Measurements from ENCODE around the gene GPR45.

Gene GPR45

GRCh38 chr2:105278654-105279053, 37.1 kb downstream of the GPR45 start:
- TF ChIP-seq ZBTB7A (IDR thresholded peaks at IDR 0.05; ENCODE audit: low read depth) (no peak), CREB1 (IDR thresholded peaks at IDR 0.05; ENCODE audit: low read depth) (no peak), TCF12 (IDR thresholded peaks at IDR 0.05; ENCODE audit: low read depth) (no peak), TAF1 (IDR thresholded peaks at IDR 0.05; ENCODE audit: low read depth) (no peak), EP300 (IDR thresholded peaks at IDR 0.05; ENCODE audit: borderline replicate concordance) (no peak), CEBPB (IDR thresholded peaks at IDR 0.05) (no peak), YY1 (IDR thresholded peaks at IDR 0.05; ENCODE audit: low read depth) (no peak), EGR1 (IDR thresholded peaks at IDR 0.05) (no peak), FOXM1 (IDR thresholded peaks at IDR 0.05; ENCODE audit: borderline replicate concordance, low read depth) (no peak), RAD21 (IDR thresholded peaks at IDR 0.05; ENCODE audit: low read depth) (no peak), USF1 (IDR thresholded peaks at IDR 0.05) (no peak), REST (IDR thresholded peaks at IDR 0.05; ENCODE audit: low read depth) (no peak), TEAD4 (IDR thresholded peaks at IDR 0.05) (no peak), NFIC (IDR thresholded peaks at IDR 0.05) (no peak)
- TF ChIP-seq, protein P1, sequence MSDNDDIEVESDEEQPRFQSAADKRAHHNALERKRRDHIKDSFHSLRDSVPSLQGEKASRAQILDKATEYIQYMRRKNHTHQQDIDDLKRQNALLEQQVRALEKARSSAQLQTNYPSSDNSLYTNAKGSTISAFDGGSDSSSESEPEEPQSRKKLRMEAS (IDR thresholded peaks at IDR 0.05), result no peak

DNA sequence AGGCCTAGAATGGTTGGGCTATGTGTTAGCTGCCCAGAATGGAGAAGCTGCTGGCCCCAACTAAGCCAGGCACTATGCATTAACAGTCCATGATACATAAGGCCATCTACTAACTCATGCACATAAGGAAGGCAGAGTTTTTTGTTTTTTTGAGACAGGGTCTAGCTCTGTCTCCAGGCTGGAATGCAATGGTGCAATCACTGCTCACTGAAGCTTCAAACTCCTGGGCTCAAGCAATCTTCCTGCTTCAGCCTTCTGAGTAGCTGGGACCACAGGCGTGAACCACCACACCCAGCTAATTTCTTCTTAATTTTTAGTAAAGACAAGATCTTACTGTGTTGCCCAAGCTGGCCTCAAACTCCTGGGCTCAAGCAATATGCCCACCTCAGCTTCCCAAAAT, 37.6 kb downstream of the GPR45 start:
- TF ChIP-seq, protein P1 (IDR thresholded peaks at IDR 0.05), result no peak
- TF ChIP-seq REST (IDR thresholded peaks at IDR 0.05; ENCODE audit: low read depth) (no peak), NFIC (IDR thresholded peaks at IDR 0.05) (no peak), TCF12 (IDR thresholded peaks at IDR 0.05; ENCODE audit: low read depth) (no peak), CEBPB (IDR thresholded peaks at IDR 0.05) (no peak), EP300 (IDR thresholded peaks at IDR 0.05; ENCODE audit: borderline replicate concordance) (no peak), TEAD4 (IDR thresholded peaks at IDR 0.05) (no peak), EGR1 (IDR thresholded peaks at IDR 0.05) (no peak), FOXM1 (IDR thresholded peaks at IDR 0.05; ENCODE audit: borderline replicate concordance, low read depth) (no peak)

DNA sequence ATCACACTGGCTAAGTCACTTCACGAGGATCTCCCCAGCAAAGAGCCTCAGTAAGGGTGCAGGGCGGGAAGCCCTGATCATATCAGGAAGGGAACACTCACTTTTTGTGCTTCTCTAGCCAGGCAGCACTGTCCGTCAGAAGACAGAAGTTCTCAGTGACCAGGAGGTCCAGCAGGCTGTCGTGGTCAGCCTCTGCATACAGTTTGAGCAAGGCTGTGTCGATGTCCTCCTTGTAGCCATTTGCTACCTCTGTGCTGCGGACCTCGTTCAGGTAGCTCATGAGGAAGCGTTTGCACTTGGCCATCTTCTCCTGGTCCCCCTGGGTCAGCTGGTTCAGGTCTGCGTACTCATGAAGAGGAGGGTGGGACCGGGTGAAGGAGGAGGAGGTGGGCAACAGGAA, 38.7 kb downstream of the GPR45 start:
- TF ChIP-seq REST (IDR thresholded peaks at IDR 0.05; ENCODE audit: low read depth) (no peak), FOXM1 (IDR thresholded peaks at IDR 0.05; ENCODE audit: borderline replicate concordance, low read depth) (no peak), USF1 (IDR thresholded peaks at IDR 0.05) (no peak), TAF1 (IDR thresholded peaks at IDR 0.05; ENCODE audit: low read depth) (no peak), CREB1 (IDR thresholded peaks at IDR 0.05; ENCODE audit: low read depth) (no peak), TEAD4 (IDR thresholded peaks at IDR 0.05) (no peak), EP300 (IDR thresholded peaks at IDR 0.05; ENCODE audit: borderline replicate concordance) (no peak), ZBTB7A (IDR thresholded peaks at IDR 0.05; ENCODE audit: low read depth) (no peak), YY1 (IDR thresholded peaks at IDR 0.05; ENCODE audit: low read depth) (no peak), RAD21 (IDR thresholded peaks at IDR 0.05; ENCODE audit: low read depth) (no peak)
- TF ChIP-seq, protein P1 (IDR thresholded peaks at IDR 0.05), result no peak

- TF ChIP-seq RAD21 (IDR thresholded peaks at IDR 0.05; ENCODE audit: low read depth) (no peak), FOXM1 (IDR thresholded peaks at IDR 0.05; ENCODE audit: borderline replicate concordance, low read depth) (no peak)
These were observed 42.0 kb downstream of the GPR45 start for GRCh38 chr2:105283532-105283931.

DNA sequence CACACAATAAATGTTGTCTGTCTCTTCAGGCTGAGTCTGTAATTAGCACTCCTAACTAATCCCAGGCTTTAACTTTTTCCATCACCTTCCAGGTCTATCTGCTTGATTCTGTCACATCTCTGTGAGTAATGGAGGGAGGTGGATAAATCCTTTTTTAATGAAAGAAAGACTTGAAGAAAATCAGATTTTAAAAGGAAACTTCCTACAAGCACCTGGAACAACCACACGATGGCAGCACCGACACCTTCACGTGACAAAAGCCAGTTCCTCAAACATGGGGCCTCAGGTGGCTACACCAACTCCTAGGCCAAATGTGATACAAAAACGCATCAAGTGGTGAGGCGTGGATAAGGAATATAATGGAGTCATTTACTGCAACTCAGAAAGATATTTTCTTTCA, 46.1 kb downstream of the GPR45 start:
- TF ChIP-seq NFIC (IDR thresholded peaks at IDR 0.05) (no peak), USF1 (IDR thresholded peaks at IDR 0.05) (peak; percentile 77), RAD21 (IDR thresholded peaks at IDR 0.05; ENCODE audit: low read depth) (peak; percentile 35), FOXM1 (IDR thresholded peaks at IDR 0.05; ENCODE audit: borderline replicate concordance, low read depth) (no peak), TAF1 (IDR thresholded peaks at IDR 0.05; ENCODE audit: low read depth) (no peak)
